Kidney capillary endothelial cell (primary cell): Measurements from ENCODE around the gene SLC31A1.

Source experiments
- DNase-seq: peaks from one replicate; pipeline ENCODE4 v3.0.0-alpha.2; 2018; ENCODE audit warnings: low spot score

SLC31A1 gene

GRCh38 chr9:113221003-113221799 lies at the start of gene SLC31A1, which contains the start of gene FKBP15:
Gene SLC31A1, plus strand, starts transcription at chr9:113221544. Its CDS starts 34,605 bp downstream, at chr9:113256149.
Gene FKBP15, minus strand, starts transcription at chr9:113221277. Its CDS starts 34 bp downstream, at chr9:113221243.
- peak; percentile 98 for DNase-seq

- no peak for DNase-seq
Observed at GRCh38 chr9:113173341-113173740, 48.0 kb upstream of the SLC31A1 start.

GRCh38 chr9:113176803-113177202 lies 44.5 kb upstream of the SLC31A1 start:
- no peak for DNase-seq

GRCh38 chr9:113177251-113177650 lies 44.1 kb upstream of the SLC31A1 start:
- no peak for DNase-seq

GRCh38 chr9:113178087-113178486 lies 43.3 kb upstream of the SLC31A1 start:
- DNase-seq, result no peak

GRCh38 chr9:113179839-113180238 lies 41.5 kb upstream of the SLC31A1 start:
- no peak for DNase-seq

- DNase-seq, result no peak
Observed at GRCh38 chr9:113181165-113181564, 40.2 kb upstream of the SLC31A1 start.

- DNase-seq, result no peak
Observed at GRCh38 chr9:113183956-113184488, 37.3 kb upstream of the SLC31A1 start.

- no peak for DNase-seq
Observed at GRCh38 chr9:113184539-113184938, 36.8 kb upstream of the SLC31A1 start.

- no peak for DNase-seq
Observed at GRCh38 chr9:113185271-113185670, 36.1 kb upstream of the SLC31A1 start.

GRCh38 chr9:113186137-113186755 lies 35.1 kb upstream of the SLC31A1 start:
- DNase-seq, result no peak

- DNase-seq, result peak; percentile 83
Observed at GRCh38 chr9:113187929-113188595, 33.3 kb upstream of the SLC31A1 start.

- DNase-seq, result no peak
Observed at GRCh38 chr9:113192455-113192854, 28.9 kb upstream of the SLC31A1 start.

GRCh38 chr9:113199683-113200329 lies 21.5 kb upstream of the SLC31A1 start:
- DNase-seq, result no peak

GRCh38 chr9:113205432-113205831 lies 15.9 kb upstream of the SLC31A1 start:
- no peak for DNase-seq

GRCh38 chr9:113205861-113206260 lies 15.5 kb upstream of the SLC31A1 start:
- DNase-seq, result no peak

- DNase-seq, result no peak
Observed at GRCh38 chr9:113210815-113211214, 10.5 kb upstream of the SLC31A1 start.

GRCh38 chr9:113215132-113215531 lies 6.2 kb upstream of the SLC31A1 start:
- DNase-seq, result peak; percentile 36

GRCh38 chr9:113216406-113216805 lies 4.9 kb upstream of the SLC31A1 start:
- DNase-seq, result no peak

- no peak for DNase-seq
Observed at GRCh38 chr9:113219186-113219936, 2.0 kb upstream of the SLC31A1 start.

GRCh38 chr9:113219969-113220368 lies 1.4 kb upstream of the SLC31A1 start:
- no peak for DNase-seq
